Ovary (tissue), 9 donors: Measurements from ENCODE around the gene HSD11B1L. TPM values are rescaled to one million over a fixed set of nuclear protein-coding genes. Genes with fewer than 3 reads are reported as not detected.
"Not testable (repeated sequence)": the region's sequence is repeated elsewhere in the genome, so short reads cannot be mapped to it uniquely, and the experiment has no call there.

Experiments
- DNase-seq, 5 donors: peaks; one replicate each; pipeline ENCODE4 v3.0.0-alpha.2; 2019 to 2020
- H3K27ac ChIP-seq, 2 donors: fragments of 200-600 bp; one replicate each; pipeline versions ENCODE4 v1.5.1 to v1.8.0; 2019 to 2022
- H3K27me3 ChIP-seq: fragments of 200-600 bp; one replicate; pipeline ENCODE4 v1.8.0; 2022
- H3K36me3 ChIP-seq: fragments of 200-600 bp; sonication (generic); one replicate; pipeline ENCODE4 v1.5.1; 2019
- H3K4me1 ChIP-seq: one replicate; pipeline ENCODE4 v1.8.1; 2013; ENCODE audit warnings: mild to moderate bottlenecking, moderate library complexity; ENCODE audit not compliant: insufficient read depth
- H3K4me3 ChIP-seq: fragments of 200-600 bp; sonication (generic); one replicate; pipeline ENCODE4 v1.5.1; 2017
- H3K9me3 ChIP-seq, 2 donors: fragments of 200-600 bp in 1 of 2; sonication (generic) in 1 of 2; one replicate each; pipeline versions ENCODE4 v1.5.1 to v1.8.1; 2013 to 2019; ENCODE audit warnings: mild to moderate bottlenecking in 1 of 2, moderate library complexity in 1 of 2
- CTCF ChIP-seq, 3 donors: fragments of 450-650 bp in 2 of 3; fragments of 200-600 bp in 1 of 3; IDR thresholded peaks; one replicate each; pipeline versions ENCODE4 v1.5.1 to v1.8.0; 2016 to 2022; ENCODE audit warnings: antibody characterized with exemption in 3 of 3, mild to moderate bottlenecking in 1 of 3
- EP300 ChIP-seq: sonication (generic); formaldehyde crosslinking; IDR thresholded peaks from one replicate; pipeline ENCODE4 v1.6.1; 2017; ENCODE audit warnings: antibody characterized with exemption
- POLR2A ChIP-seq: fragments of 450-650 bp; IDR thresholded peaks from one replicate; pipeline ENCODE4 v1.6.1; 2017; ENCODE audit warnings: antibody characterized with exemption, mild to moderate bottlenecking, moderate library complexity
- WGBS, 3 donors: extraction: QIAGEN DNeasy Blood & Tissue Kit in 1 of 3; methylation state at CpG; one replicate each; pipeline versions ENCODE4 v1.1.5 to v1.1.7; 2013 to 2017; 5-methylcytosine and 5-hydroxymethylcytosine counted together
- intact Hi-C, 4 donors: fragments of 100-400 bp; cut with DNase I; formaldehyde crosslinking; loops; one replicate each; pipeline versions ENCODE4 v1.11.0 to v1.15.1; 2022 to 2023
- polyA plus RNA-seq, 2 donors: library from polyadenylated mRNA; stranded (reverse); fragments of 200-250 nt in 1 of 2; fragments of 350-450 nt in 1 of 2; fragmentation: Illumina TruSeq in 1 of 2; extraction: RNeasy Lipid Tissue Mini Kit (QIAGEN cat#74804) in 1 of 2; gene quantifications; one replicate each; pipeline ENCODE4 v1.2.3, GENCODE V29; 2013 to 2014
- total RNA-seq, 7 donors: library from RNA; depleted of rRNA in 2 of 7; stranded (reverse); fragments of >200 nt in 2 of 7; fragmentation: NEBNext Ultra II Directional in 3 of 7; extraction: Animal tissue kit (Norgen Biotek cat#: 25700) in 3 of 7; gene quantifications; one replicate each; pipeline versions ENCODE4 v1.1.0 to v1.2.4, GENCODE V29; 2016 to 2023
- donor health status: DM: no; HTN: no; CAD: no; lungs with moderate emphysema.
- donor health status: DM: no; HTN: no; CAD: no.
- donor health status: Bipolar disorder and iron deficiency.
- donor health status: DM: yes; HTN: yes; CAD: no.
- donor health status: DM: no; HTN: no; CAD: no.
- donor health status: DM: yes; HTN: yes; CAD: no.

The HSD11B1L gene
- total and polyA plus RNA-seq, 9 donors, result 3.1 to 20.7 (median 8.5) TPM

GRCh38 chr19:5698635-5699422, 18.0 kb downstream of the HSD11B1L start:
- DNase-seq, result peak in 2 of 5 donors; percentile 9 to 18
- no peaks in the 10 kb centered on the region for H3K27me3 ChIP-seq
- WGBS, 3 donors, result 80 to 85% (median 85%) methylated on average over 33 to 38 of the region's 38 CpGs
- H3K9me3 ChIP-seq, result no peaks in the 10 kb centered on the region
- no peak for TF ChIP-seq CTCF (IDR thresholded peaks at IDR 0.05)
- TF ChIP-seq EP300, result no peak
- no peak for TF ChIP-seq POLR2A
- no peak overlapping the region for H3K4me3 ChIP-seq
- H3K4me1 ChIP-seq, result no peaks in the 10 kb centered on the region
- intact Hi-C loops, result no loop called here
- no peaks in the 10 kb centered on the region for H3K36me3 ChIP-seq
- no peak overlapping the region for H3K27ac ChIP-seq

GRCh38 chr19:5700455-5701092, 19.7 kb downstream of the HSD11B1L start:
- Histone ChIP-seq H3K27ac (no peak overlapping the region), H3K9me3 (no peaks in the 10 kb centered on the region), H3K4me1 (no peaks in the 10 kb centered on the region), H3K27me3 (no peaks in the 10 kb centered on the region), H3K36me3 (no peaks in the 10 kb centered on the region), H3K4me3 (no peak overlapping the region)
- intact Hi-C loops, result no loop called here
- 92 to 95% (median 93%) methylated on average over 22 of the region's 22 CpGs for WGBS, 3 donors
- DNase-seq, result peak in 1 of 5 donors; percentile 8
- no peak for TF ChIP-seq POLR2A
- no peak for TF ChIP-seq EP300
- TF ChIP-seq CTCF (IDR thresholded peaks at IDR 0.05), result no peak

- 89 to 100% (median 91%) methylated on average over 2 to 18 of the region's 28 CpGs for WGBS, 3 donors
- intact Hi-C loops, H3K36me3 ChIP-seq: not testable (repeated sequence)
These were observed 21.2 kb downstream of the HSD11B1L start for GRCh38 chr19:5702053-5702410.

GRCh38 chr19:5703819-5704818, 23.3 kb downstream of the HSD11B1L start:
- H3K4me1 ChIP-seq, result no peaks in the 10 kb centered on the region
- H3K9me3 ChIP-seq, result no peaks in the 10 kb centered on the region
- intact Hi-C loops, result no loop called here
- no peaks in the 10 kb centered on the region for H3K36me3 ChIP-seq
- H3K27me3 ChIP-seq, result no peaks in the 10 kb centered on the region
- 94% methylated on average over 38 to 40 of the region's 40 CpGs for whole genome bisulfite sequencing, 3 donors
- H3K4me3 ChIP-seq, result no peak overlapping the region
- H3K27ac ChIP-seq, result no peak overlapping the region
- TF ChIP-seq POLR2A, result no peak
- TF ChIP-seq EP300, result no peak
- no peak for TF ChIP-seq CTCF (IDR thresholded peaks at IDR 0.05)
- no peak for DNase-seq

More at GRCh38 chr19:5702053-5702410, 21.2 kb downstream of the HSD11B1L start:
- H3K27ac ChIP-seq, H3K9me3 ChIP-seq, H3K27me3 ChIP-seq, H3K4me1 ChIP-seq, H3K4me3 ChIP-seq, DNase-seq: not testable (repeated sequence)
